Gastroesophageal sphincter (tissue), 4 donors: Measurements from ENCODE around the gene NAPSA. TPM values are rescaled to one million over a fixed set of nuclear protein-coding genes. Genes with fewer than 3 reads are reported as not detected.
"Not testable (repeated sequence)": the region's sequence is repeated elsewhere in the genome, so short reads cannot be mapped to it uniquely, and the experiment has no call there.

ENCODE experiments used
- ATAC-seq: fragments of 150-250 bp; one replicate; pipeline ENCODE4 v1.9.1; 2016; ENCODE audit warnings: mild to moderate bottlenecking, moderate library complexity
- H3K27ac ChIP-seq, 4 donors: fragments of 200-600 bp; sonication (generic) in 3 of 4; 1 replicate in 3 of 4; 2 replicates in 1 of 4; pipeline ENCODE4 v1.5.1; 2016 to 2019
- H3K27me3 ChIP-seq: fragments of 200-600 bp; sonication (generic); one replicate; pipeline ENCODE4 v1.5.1; 2019
- H3K36me3 ChIP-seq, 2 donors: fragments of 200-600 bp; sonication (generic); one replicate each; pipeline ENCODE4 v1.5.1; 2019; ENCODE audit warnings: control low read depth in 1 of 2
- H3K4me1 ChIP-seq, 3 donors: fragments of 200-600 bp; sonication (generic); 1 replicate in 2 of 3; 2 replicates in 1 of 3; pipeline ENCODE4 v1.5.1; 2016 to 2019; ENCODE audit warnings: control low read depth in 2 of 3
- H3K4me3 ChIP-seq, 2 donors: fragments of 200-600 bp; sonication (generic); one replicate each; pipeline ENCODE4 v1.5.1; 2019; ENCODE audit warnings: mild to moderate bottlenecking in 1 of 2, moderate library complexity in 1 of 2
- H3K9me3 ChIP-seq, 3 donors: fragments of 200-600 bp; sonication (generic); one replicate each; pipeline ENCODE4 v1.5.1; 2017 to 2019; ENCODE audit warnings: control low read depth in 2 of 3
- CTCF ChIP-seq, 4 experiments: fragments of 200-600 bp in 2 of 4; fragments of 450-650 bp in 2 of 4; sonication (generic) in 1 of 4; IDR thresholded peaks; one replicate each; pipeline ENCODE4 v1.5.1; 2017 to 2019; ENCODE audit warnings: antibody characterized with exemption in 4 of 4, mild to moderate bottlenecking in 2 of 4, moderate library complexity in 2 of 4
- EP300 ChIP-seq: sonication (generic); formaldehyde crosslinking; IDR thresholded peaks from one replicate; pipeline ENCODE4 v1.6.1; 2017; ENCODE audit warnings: antibody characterized with exemption, mild to moderate bottlenecking
- POLR2A ChIP-seq, 2 donors: fragments of 450-650 bp; IDR thresholded peaks; one replicate each; pipeline ENCODE4 v1.6.1; 2017; ENCODE audit warnings: antibody characterized with exemption in 2 of 2, mild to moderate bottlenecking in 2 of 2, moderate library complexity in 1 of 2
- POLR2AphosphoS5 ChIP-seq: sonication (generic); formaldehyde crosslinking; IDR thresholded peaks from one replicate; pipeline ENCODE4 v1.6.1; 2017; ENCODE audit warnings: antibody characterized with exemption
- WGBS, 2 donors: methylation state at CpG; one replicate each; pipeline ENCODE4 v1.1.5; 2018; ENCODE audit warnings: low coverage in 1 of 2; 5-methylcytosine and 5-hydroxymethylcytosine counted together
- total RNA-seq, 4 donors: library from RNA; depleted of rRNA; stranded (reverse); fragments of >200 nt; gene quantifications; one replicate each; pipeline ENCODE4 v1.1.0, GENCODE V29; 2016

The NAPSA gene
- total RNA-seq, 4 donors from 2014 or later, result 1.0 TPM; not detected in 3

GRCh38 chr19:50352242-50352641, 13.2 kb downstream of the NAPSA start:
- TF ChIP-seq POLR2AphosphoS5, result no peak
- TF ChIP-seq POLR2A (IDR thresholded peaks at IDR 0.05), result no peak
- no peak for TF ChIP-seq CTCF (IDR thresholded peaks at IDR 0.05)
- TF ChIP-seq EP300, result no peak
- Histone ChIP-seq H3K4me1 (peaks cover 0 to 7% (median 0%) of the 10 kb centered on the region in 3 donors), H3K36me3 (no peaks in the 10 kb centered on the region), H3K27ac (no peak overlapping the region), H3K4me3 (no peak overlapping the region), H3K27me3 (peaks cover 25% of the 10 kb centered on the region), H3K9me3 (no peaks in the 10 kb centered on the region)
- 58 to 60% methylated on average over 2 to 4 of the region's 4 CpGs for WGBS, 2 donors
- no peak for ATAC-seq

GRCh38 chr19:50349277-50350057, 16.0 kb downstream of the NAPSA start:
- 14 to 65% methylated on average over 1 to 12 of the region's 22 CpGs for WGBS, 2 donors
- Histone ChIP-seq H3K36me3 (no peaks in the 10 kb centered on the region), H3K9me3 (peaks cover 0 to 11% (median 0%) of the 10 kb centered on the region in 3 donors), H3K4me1 (no peaks in the 10 kb centered on the region), H3K27me3 (peaks cover 15% of the 10 kb centered on the region), H3K4me3 (no peak overlapping the region), H3K27ac (no peak overlapping the region)
- ATAC-seq, result no peak
- TF ChIP-seq POLR2A (IDR thresholded peaks at IDR 0.05) (no peak), POLR2AphosphoS5 (no peak), CTCF (IDR thresholded peaks at IDR 0.05) (no peak), EP300 (no peak)

DNA sequence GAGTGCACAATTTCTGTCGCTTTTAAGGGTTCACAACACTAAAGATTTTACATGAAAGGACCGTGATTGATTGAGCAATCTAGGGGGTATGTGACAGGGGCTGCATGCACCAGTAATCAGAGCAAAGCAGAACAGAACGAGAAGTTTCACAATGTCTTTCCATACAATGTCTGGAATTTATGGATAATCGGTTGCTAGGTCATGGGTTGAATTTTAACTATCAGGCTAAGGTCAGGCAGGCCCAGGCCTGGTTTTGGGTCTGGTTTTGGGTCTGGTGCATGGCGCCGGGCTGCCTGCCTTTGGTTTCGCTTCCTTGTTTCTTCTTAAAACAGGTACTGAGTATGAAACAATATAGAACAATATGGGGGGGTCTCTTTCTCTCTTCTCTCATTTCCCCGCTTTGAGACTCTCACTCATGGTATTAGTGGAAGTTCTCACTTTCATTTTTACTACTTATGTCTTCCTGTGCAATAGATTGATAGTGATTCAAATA, 18.3 kb downstream of the NAPSA start:
- peaks cover 0 to 17% (median 0%) of the 10 kb centered on the region in 3 donors for H3K9me3 ChIP-seq
- 81 to 82% methylated on average over 7 to 8 of the region's 8 CpGs for WGBS, 2 donors
- not testable (repeated sequence) for H3K36me3 ChIP-seq

DNA sequence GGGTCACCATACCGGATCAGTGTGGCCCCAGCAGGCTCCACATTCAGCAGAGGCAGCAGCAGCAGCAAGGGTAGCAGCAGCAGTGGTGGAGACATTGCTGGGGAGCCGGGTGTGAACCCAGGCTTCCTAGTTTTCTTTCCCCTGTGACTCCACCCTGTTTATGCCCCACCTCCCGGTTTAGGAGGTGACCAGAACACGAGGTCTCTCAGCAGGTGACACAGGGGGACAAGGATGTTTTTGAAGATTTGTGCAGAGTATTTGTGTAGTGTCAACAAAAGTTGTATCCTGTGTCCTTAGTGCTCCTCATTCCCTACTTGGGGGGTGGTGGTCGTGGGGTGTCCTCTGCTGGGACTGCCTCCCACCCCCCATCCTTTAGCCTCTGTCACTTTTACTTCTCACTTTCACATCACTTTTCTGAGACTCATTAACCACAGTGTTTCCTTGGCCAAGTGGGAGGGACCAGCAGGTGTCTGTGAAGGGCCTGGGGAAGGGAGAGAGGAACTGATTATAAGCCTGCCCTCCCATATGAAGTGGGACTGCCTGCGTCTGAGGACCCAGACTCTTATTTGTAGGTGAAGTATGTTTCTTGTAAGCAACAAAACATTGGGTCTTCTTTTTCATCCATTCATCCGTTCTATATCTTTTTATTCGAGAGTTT, 20.6 kb downstream of the NAPSA start:
- 54 to 74% methylated on average over 5 to 7 of the region's 8 CpGs for WGBS, 2 donors

More for the DNA sequence above, 18.3 kb downstream of the NAPSA start:
- H3K27ac ChIP-seq, H3K4me3 ChIP-seq, ATAC-seq, H3K4me1 ChIP-seq: not testable (repeated sequence)
- peaks cover 15% of the 10 kb centered on the region for H3K27me3 ChIP-seq

More for the DNA sequence above, 20.6 kb downstream of the NAPSA start:
- no peaks in the 10 kb centered on the region for H3K27me3 ChIP-seq
- no peak for ATAC-seq
- H3K9me3 ChIP-seq, result peaks cover 0 to 17% (median 0%) of the 10 kb centered on the region in 3 donors
- no peak overlapping the region for H3K4me3 ChIP-seq
- H3K27ac ChIP-seq, result no peak overlapping the region
- no peaks in the 10 kb centered on the region for H3K4me1 ChIP-seq
- no peaks in the 10 kb centered on the region for H3K36me3 ChIP-seq
- TF ChIP-seq POLR2AphosphoS5 (no peak), CTCF (IDR thresholded peaks at IDR 0.05) (no peak), EP300 (no peak), POLR2A (IDR thresholded peaks at IDR 0.05) (no peak)
